Neuronal stem cell (in vitro differentiated cells): ENCODE measurements around the gene GPX2.

Source experiments
- DNase-seq: peaks from one replicate; pipeline ENCODE4 v3.0.0-alpha.2; 2013; ENCODE audit warnings: low spot score
- H2AFZ ChIP-seq: one replicate; pipeline ENCODE4 v1.6.1; 2013; ENCODE audit warnings: mild to moderate bottlenecking, low read length, inconsistent platforms
- H2AK5ac ChIP-seq: 2 replicates; pipeline ENCODE4 v1.6.1; 2013; ENCODE audit warnings: low read depth, mild to moderate bottlenecking, inconsistent platforms, low read length, moderate library complexity, mixed read lengths
- H2BK120ac ChIP-seq: 2 replicates; pipeline ENCODE4 v1.6.1; 2013; ENCODE audit warnings: low read depth, mild to moderate bottlenecking, inconsistent platforms, low read length, moderate library complexity, mixed read lengths
- H2BK12ac ChIP-seq: one replicate; pipeline ENCODE4 v1.6.1; 2013; ENCODE audit warnings: low read length, inconsistent platforms
- H2BK15ac ChIP-seq: 2 replicates; pipeline ENCODE4 v1.6.1; 2013; ENCODE audit warnings: mild to moderate bottlenecking, low read length, inconsistent platforms, mixed read lengths
- H2BK5ac ChIP-seq: one replicate; pipeline ENCODE4 v1.6.1; 2013; ENCODE audit warnings: inconsistent platforms, mild to moderate bottlenecking, low read length, moderate library complexity
- H3K14ac ChIP-seq: one replicate; pipeline ENCODE4 v1.6.1; 2013; ENCODE audit warnings: low read length, inconsistent platforms
- H3K18ac ChIP-seq: 2 replicates; pipeline ENCODE4 v1.6.1; 2013; ENCODE audit warnings: low read length, inconsistent platforms
- H3K23ac ChIP-seq: 2 replicates; pipeline ENCODE4 v1.6.1; 2013; ENCODE audit warnings: low read depth, mild to moderate bottlenecking, mixed read lengths, low read length, inconsistent platforms; ENCODE audit not compliant: poor library complexity
- H3K27ac ChIP-seq: replicated peaks from 3 replicates; pipeline ENCODE4 v1.5.1; 2013; ENCODE audit warnings: low read length, inconsistent platforms
- H3K27me3 ChIP-seq, 3 experiments: 2 replicates each; pipeline ENCODE4 v1.6.1; 2013; ENCODE audit warnings: low read length in 3 of 3, mild to moderate bottlenecking in 2 of 3, inconsistent platforms in 1 of 3, low read depth in 1 of 3, mixed read lengths in 1 of 3, moderate library complexity in 1 of 3; ENCODE audit not compliant: control insufficient read depth in 3 of 3, insufficient read depth in 3 of 3
- H3K36me3 ChIP-seq, 2 donors: replicated peaks in 1 of 2; 2 replicates each; pipeline ENCODE4 v1.6.1; 2013; ENCODE audit warnings: low read length in 2 of 2; ENCODE audit not compliant: control insufficient read depth in 2 of 2, insufficient read depth in 2 of 2
- H3K4ac ChIP-seq: 2 replicates; pipeline ENCODE4 v1.6.1; 2013; ENCODE audit warnings: inconsistent platforms, mild to moderate bottlenecking, low read length, moderate library complexity
- H3K4me1 ChIP-seq, 2 donors: 1 replicate in 1 of 2; 2 replicates in 1 of 2; pipeline ENCODE4 v1.6.1; 2013; ENCODE audit warnings: low read length in 2 of 2, low read depth in 1 of 2; ENCODE audit not compliant: control insufficient read depth in 2 of 2, insufficient read depth in 1 of 2
- H3K4me2 ChIP-seq: one replicate; pipeline ENCODE4 v1.6.1; 2013; ENCODE audit warnings: mild to moderate bottlenecking, low read length, inconsistent platforms; ENCODE audit not compliant: insufficient read depth, poor library complexity, severe bottlenecking
- H3K4me3 ChIP-seq, 2 donors: 2 replicates each; pipeline ENCODE4 v1.5.1; 2013; ENCODE audit warnings: low read length in 2 of 2, mild to moderate bottlenecking in 2 of 2, inconsistent platforms in 1 of 2, moderate library complexity in 1 of 2
- H3K79me1 ChIP-seq: one replicate; pipeline ENCODE4 v1.6.1; 2013; ENCODE audit warnings: low read depth, mild to moderate bottlenecking, inconsistent platforms, low read length, moderate library complexity
- H3K9ac ChIP-seq: one replicate; pipeline ENCODE4 v1.6.1; 2013; ENCODE audit warnings: mild to moderate bottlenecking, low read depth, low read length, inconsistent platforms; ENCODE audit not compliant: poor library complexity
- H3K9me3 ChIP-seq, 2 donors: replicated peaks in 1 of 2; 2 replicates each; pipeline versions ENCODE3 to v1.6.1; 2013; ENCODE audit warnings: low read length in 2 of 2, mild to moderate bottlenecking in 2 of 2, inconsistent platforms in 1 of 2, low read depth in 1 of 2, mixed read lengths in 1 of 2, moderate library complexity in 1 of 2; ENCODE audit not compliant: control insufficient read depth in 2 of 2, insufficient read depth in 1 of 2
- H4K8ac ChIP-seq: one replicate; pipeline ENCODE4 v1.6.1; 2013; ENCODE audit warnings: low read depth, mild to moderate bottlenecking, inconsistent platforms, low read length, moderate library complexity
- H4K91ac ChIP-seq: one replicate; pipeline ENCODE4 v1.6.1; 2013; ENCODE audit warnings: low read length, low read depth, mild to moderate bottlenecking, inconsistent platforms; ENCODE audit not compliant: poor library complexity
- WGBS, 2 donors: extraction: QIAGEN DNeasy Blood & Tissue Kit; methylation state at CpG; one replicate each; pipeline ENCODE4 v1.1.7; 2013; ENCODE audit warnings: missing lambda C conversion rate in 2 of 2, mixed read lengths in 1 of 2; ENCODE audit not compliant: insufficient read length in 2 of 2, insufficient replicate concordance in 1 of 2; ENCODE audit errors: extremely low coverage in 2 of 2; 5-methylcytosine and 5-hydroxymethylcytosine counted together

GPX2 gene

DNA sequence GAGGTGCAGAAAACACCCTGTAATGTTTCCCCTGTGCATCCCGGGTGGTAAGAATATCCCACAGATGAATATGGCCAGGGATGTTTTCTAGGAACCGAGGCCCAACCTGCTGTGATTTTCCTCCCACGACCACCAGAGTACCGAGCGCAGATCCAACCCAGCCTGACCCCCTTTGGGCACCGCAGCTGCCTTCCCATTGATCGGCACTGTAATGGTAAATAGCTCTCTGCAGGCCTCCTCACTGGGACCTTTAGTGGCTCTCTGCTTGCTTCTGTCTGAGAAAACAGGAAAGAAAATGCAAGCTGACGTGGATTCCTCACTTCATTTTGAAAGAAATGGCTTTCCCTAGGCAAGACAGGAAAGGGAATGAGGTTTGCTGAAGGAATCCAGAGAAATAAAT lies 32.0 kb upstream of the GPX2 start:
- H2BK5ac ChIP-seq, result no peak overlapping the region
- peaks cover 0 to 8% (median 0%) of the 10 kb centered on the region in 3 experiments for H3K27me3 ChIP-seq
- H2BK12ac ChIP-seq, result no peak overlapping the region
- H3K18ac ChIP-seq, result peak overlapping the region; percentile 13
- no peak overlapping the region for H2AFZ ChIP-seq
- peaks cover 2 to 14% of the 10 kb centered on the region in 2 donors for H3K4me1 ChIP-seq
- no peak overlapping the region for H3K27ac ChIP-seq
- no peak overlapping the region for H2BK15ac ChIP-seq
- H3K36me3 ChIP-seq, result no peaks in the 10 kb centered on the region
- H3K4me2 ChIP-seq, result no peak overlapping the region
- H3K9ac ChIP-seq, result no peak overlapping the region
- peaks cover 0 to 1% of the 10 kb centered on the region in 2 donors for H3K9me3 ChIP-seq
- WGBS, 2 donors, result no CpG with 5 or more reads among the region's 8 CpGs
- H2BK120ac ChIP-seq, result no peak overlapping the region
- no peak for DNase-seq
- no peak overlapping the region for H2AK5ac ChIP-seq
- H4K8ac ChIP-seq, result no peak overlapping the region
- no peak overlapping the region for H3K4me3 ChIP-seq
- no peak overlapping the region for H3K23ac ChIP-seq
- no peaks in the 10 kb centered on the region for H3K79me1 ChIP-seq
- no peak overlapping the region for H3K14ac ChIP-seq
- H3K4ac ChIP-seq, result no peak overlapping the region
- no peak overlapping the region for H4K91ac ChIP-seq

DNA sequence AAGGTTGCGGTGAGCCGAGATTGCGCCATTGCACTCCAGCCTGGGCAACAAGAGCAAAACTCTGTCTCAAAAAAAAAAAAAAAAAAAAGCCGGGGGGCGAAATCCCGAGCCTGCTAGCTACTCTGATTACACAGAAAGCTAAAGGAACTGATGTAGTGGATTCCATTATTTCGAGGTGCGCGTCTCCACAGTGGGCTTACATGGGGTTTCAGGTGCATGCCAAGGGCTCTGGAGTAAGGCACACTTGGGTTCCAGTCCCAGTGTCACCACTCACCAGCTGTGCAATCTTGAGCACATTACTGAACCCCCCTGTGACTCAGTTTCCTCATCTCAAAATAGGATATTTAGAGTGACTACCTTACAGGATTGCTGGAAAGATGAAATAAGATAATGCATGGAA lies 31.3 kb upstream of the GPX2 start:
- no peak overlapping the region for H3K4me2 ChIP-seq

DNA sequence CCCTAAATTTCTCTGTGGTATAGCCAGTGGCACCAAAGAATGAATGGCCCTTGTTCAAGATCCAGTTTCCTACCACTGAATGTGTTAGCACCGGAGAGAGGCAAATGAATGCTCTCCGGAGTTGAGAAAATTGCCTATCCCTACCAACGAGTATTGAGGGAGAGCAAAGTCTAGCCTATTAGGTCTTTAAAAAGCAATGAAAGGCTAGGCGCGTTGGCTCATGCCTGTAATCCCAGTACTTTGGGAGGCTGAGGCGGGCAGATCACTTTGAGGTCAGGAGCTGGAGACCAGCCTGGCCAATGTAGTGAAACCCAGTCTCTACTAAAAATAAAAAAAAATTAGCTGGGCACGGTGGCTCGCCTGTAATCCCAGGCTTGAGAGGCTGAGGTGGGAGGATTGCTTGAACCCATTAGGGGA lies 30.5 kb upstream of the GPX2 start:
- Histone ChIP-seq H2BK15ac (no peak overlapping the region), H4K8ac (no peak overlapping the region), H2AK5ac (no peak overlapping the region), H3K9ac (no peak overlapping the region), H2AFZ (no peak overlapping the region), H3K36me3 (no peaks in the 10 kb centered on the region), H3K18ac (no peak overlapping the region), H2BK120ac (no peak overlapping the region), H3K27me3 (peaks cover 0 to 8% (median 0%) of the 10 kb centered on the region in 3 experiments), H4K91ac (no peak overlapping the region), H3K4me1 (peaks cover 4 to 19% of the 10 kb centered on the region in 2 donors), H3K27ac (no peak overlapping the region), H2BK12ac (no peak overlapping the region), H2BK5ac (no peak overlapping the region), H3K23ac (no peak overlapping the region), H3K14ac (no peak overlapping the region), H3K4ac (no peak overlapping the region), H3K9me3 (peaks cover 0 to 1% of the 10 kb centered on the region in 2 donors), H3K79me1 (no peaks in the 10 kb centered on the region), H3K4me2 (no peak overlapping the region), H3K4me3 (peak overlapping the region in 1 of 2 donors; percentile 76)
- no peak for DNase-seq
- WGBS, 2 donors, result no CpG with 5 or more reads among the region's 8 CpGs

More for the DNA sequence above, 31.3 kb upstream of the GPX2 start:
- no peak overlapping the region for H3K14ac ChIP-seq
- H2AFZ ChIP-seq, result no peak overlapping the region
- no peak overlapping the region for H4K8ac ChIP-seq
- H2BK15ac ChIP-seq, result no peak overlapping the region
- H3K4ac ChIP-seq, result no peak overlapping the region
- H2AK5ac ChIP-seq, result no peak overlapping the region
- H3K79me1 ChIP-seq, result no peaks in the 10 kb centered on the region
- no peak overlapping the region for H2BK12ac ChIP-seq
- H2BK5ac ChIP-seq, result no peak overlapping the region
- no peaks in the 10 kb centered on the region for H3K36me3 ChIP-seq
- DNase-seq, result no peak
- no peak overlapping the region for H3K23ac ChIP-seq
- H3K27ac ChIP-seq, result no peak overlapping the region
- no CpG with 5 or more reads among the region's 9 CpGs for WGBS, 2 donors
- H4K91ac ChIP-seq, result no peak overlapping the region
- peaks cover 0 to 8% (median 0%) of the 10 kb centered on the region in 3 experiments for H3K27me3 ChIP-seq
- no peak overlapping the region for H3K4me3 ChIP-seq
- H3K9me3 ChIP-seq, result peaks cover 0 to 1% of the 10 kb centered on the region in 2 donors
- no peak overlapping the region for H3K18ac ChIP-seq
- no peak overlapping the region for H2BK120ac ChIP-seq
- no peak overlapping the region for H3K9ac ChIP-seq
- H3K4me1 ChIP-seq, result peaks cover 2 to 12% of the 10 kb centered on the region in 2 donors

DNA sequence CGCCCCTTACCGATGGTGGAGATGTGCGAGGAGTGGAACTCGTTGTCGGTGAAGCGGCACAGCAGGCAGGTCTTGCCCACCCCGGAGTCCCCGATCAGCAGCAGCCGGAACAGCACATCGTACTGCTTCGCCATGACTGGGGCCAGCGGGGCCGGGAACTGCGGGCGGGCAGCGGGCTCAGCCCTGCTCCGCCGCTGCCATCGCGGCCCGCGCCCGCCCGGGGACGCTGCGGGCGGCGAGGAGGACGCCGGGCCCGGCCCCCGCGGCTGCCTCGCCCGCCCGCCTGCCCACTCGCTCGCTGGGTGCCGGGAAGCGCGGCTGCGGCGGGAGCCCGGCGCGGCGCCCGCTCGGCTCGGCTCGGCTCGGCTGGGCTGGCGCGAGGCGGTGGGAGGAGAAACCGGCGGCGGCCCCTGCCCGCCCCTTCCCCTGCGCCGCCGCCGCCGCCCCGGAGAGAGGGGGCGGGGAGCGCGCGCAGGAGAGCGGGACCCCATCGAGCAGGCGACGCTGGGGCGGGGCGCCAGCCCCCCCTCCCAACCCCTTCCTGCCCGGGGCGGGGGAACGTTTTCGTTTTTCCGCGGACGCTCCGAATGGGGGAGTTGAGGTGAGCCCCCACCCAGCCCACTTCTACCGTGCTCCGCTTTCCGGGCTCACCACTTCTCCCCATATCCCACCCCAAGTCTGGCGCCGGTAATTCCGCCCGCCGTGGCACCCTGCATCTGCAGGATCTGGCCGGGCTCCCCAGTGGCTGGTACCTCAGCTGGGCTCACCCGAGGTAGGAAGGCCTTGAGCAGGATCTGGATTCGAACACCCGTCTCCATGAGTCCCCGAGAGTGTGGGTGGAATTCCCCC lies 29.6 kb upstream of the GPX2 start, which contains the start of gene RAB15:
RAB15 (minus strand) TSS at position 394 of the 849 bp plus-strand sequence; CDS start at position 134, 260 bp downstream.
- no peak for DNase-seq
- H2BK15ac ChIP-seq, result peak within 1 kb of the TSS; percentile 24
- H3K23ac ChIP-seq, result peak within 1 kb of the TSS; percentile 25
- H3K9me3 ChIP-seq, result peaks cover 0 to 1% of the 10 kb centered on the region in 2 donors
- no peak within 1 kb of the TSS for H3K14ac ChIP-seq
- H3K4me1 ChIP-seq, result peaks cover 4 to 19% of the 10 kb centered on the region in 2 donors
- peak within 1 kb of the TSS; percentile 85 for H3K9ac ChIP-seq
- no CpG with 5 or more reads among the region's 96 CpGs for WGBS, 2 donors
- H3K18ac ChIP-seq, result peak within 1 kb of the TSS; percentile 98
- peaks cover 0 to 8% (median 0%) of the 10 kb centered on the region in 3 experiments for H3K27me3 ChIP-seq
- H2AK5ac ChIP-seq, result peak within 1 kb of the TSS; percentile 85
- H3K79me1 ChIP-seq, result no peaks in the 10 kb centered on the region
- peak within 1 kb of the TSS; percentile 90 for H2AFZ ChIP-seq
- no peak within 1 kb of the TSS for H2BK12ac ChIP-seq
- H4K91ac ChIP-seq, result no peak within 1 kb of the TSS
- H3K4me3 ChIP-seq, result peak within 1 kb of the TSS; percentile 76 to 89
- H3K36me3 ChIP-seq, result no peaks in the 10 kb centered on the region
- H3K4ac ChIP-seq, result no peak within 1 kb of the TSS
- H3K27ac ChIP-seq, result no peak within 1 kb of the TSS
- peak within 1 kb of the TSS; percentile 87 for H4K8ac ChIP-seq
- H3K4me2 ChIP-seq, result peak within 1 kb of the TSS; percentile 81
- no peak within 1 kb of the TSS for H2BK5ac ChIP-seq
- peak within 1 kb of the TSS; percentile 78 for H2BK120ac ChIP-seq
